GOT3 (cell line): Measurements from ENCODE around the gene SF3A2.
"Not testable (repeated sequence)": the region's sequence is repeated elsewhere in the genome, so short reads cannot be mapped to it uniquely, and the experiment has no call there.

ENCODE experiments used
- DNase-seq: peaks from one replicate; lab custom pipeline; 2025; ENCODE audit warnings: mixed read lengths; lab: John Stamatoyannopoulos, UW

The SF3A2 gene

GRCh38 chr19:2274931-2275535 lies 38.4 kb downstream of the SF3A2 start:
- no peak for DNase-seq

- DNase-seq = no peak
These were observed 39.2 kb downstream of the SF3A2 start for GRCh38 chr19:2275588-2276428.

- no peak for DNase-seq
These were observed 39.9 kb downstream of the SF3A2 start for GRCh38 chr19:2276429-2276986.

- no peak for DNase-seq
These were observed 40.5 kb downstream of the SF3A2 start for GRCh38 chr19:2277138-2277537.

- no peak for DNase-seq
These were observed 42.0 kb downstream of the SF3A2 start for GRCh38 chr19:2278459-2279158.

GRCh38 chr19:2280633-2281264 lies 44.1 kb downstream of the SF3A2 start:
- no peak for DNase-seq

- DNase-seq = not testable (repeated sequence)
These were observed 44.8 kb downstream of the SF3A2 start for GRCh38 chr19:2281265-2282061.

GRCh38 chr19:2282062-2282861 lies 45.6 kb downstream of the SF3A2 start, which contains the start of gene PEAK3:
PEAK3 (minus strand) TSS chr19:2282175; CDS start chr19:2280931, 1,244 bp downstream.
- DNase-seq = no peak

GRCh38 chr19:2282862-2283237 lies 46.2 kb downstream of the SF3A2 start:
- DNase-seq = no peak

- DNase-seq = no peak
These were observed 47.3 kb downstream of the SF3A2 start for GRCh38 chr19:2283835-2284507.

- no peak for DNase-seq
These were observed 49.9 kb downstream of the SF3A2 start for GRCh38 chr19:2286402-2287140.

- DNase-seq = no peak
These were observed 51.1 kb downstream of the SF3A2 start for GRCh38 chr19:2287585-2288337.

GRCh38 chr19:2288338-2288817 lies 51.8 kb downstream of the SF3A2 start:
- DNase-seq = no peak

GRCh38 chr19:2288818-2289713 lies 52.4 kb downstream of the SF3A2 start:
- DNase-seq = no peak

- no peak for DNase-seq
These were observed 53.3 kb downstream of the SF3A2 start for GRCh38 chr19:2289714-2290435.

- no peak for DNase-seq
These were observed 54.0 kb downstream of the SF3A2 start for GRCh38 chr19:2290441-2291184.
